ENCODE results near the gene NAA15. TPM values are rescaled to one million over a fixed set of nuclear protein-coding genes. Genes with fewer than 3 reads are reported as not detected.
A peak's percentile ranks its signal among the peaks of the same experiment; 100 is the strongest.
"Not testable (repeated sequence)": the region's sequence is repeated elsewhere in the genome, so short reads cannot be mapped to it uniquely, and the experiment has no call there.

Gene NAA15
- total and polyA plus RNA-seq, 8 donors, result 4.8 to 55.1 (median 19.0) TPM

GRCh38 chr4:139392797-139393196 lies 91.5 kb downstream of the NAA15 start:
- peaks cover 7 to 65% (median 58%) of the 10 kb centered on the region in 4 donors for H3K36me3 ChIP-seq
- DNase-seq, result no peak
- no peaks in the 10 kb centered on the region for H3K9me3 ChIP-seq
- no peak for TF ChIP-seq POLR2A (IDR thresholded peaks at IDR 0.05)
- peaks cover 0 to 5% (median 0%) of the 10 kb centered on the region in 4 donors for H3K4me1 ChIP-seq
- WGBS, 5 donors, result 84 to 93% (median 88%) methylated on average over 4 of the region's 4 CpGs
- intact Hi-C loops (cut with DNase I; ENCODE audit: low total_unique reads), result no loop called here
- no peak overlapping the region for H3K4me3 ChIP-seq
- no peak overlapping the region for H3K27ac ChIP-seq
- H3K27me3 ChIP-seq, result no peaks in the 10 kb centered on the region

GRCh38 chr4:139401368-139401767 lies 100.1 kb downstream of the NAA15 start:
- WGBS, 5 donors, result 97 to 100% (median 97%) methylated on average over 3 of the region's 3 CpGs
- intact Hi-C loops (cut with DNase I; ENCODE audit: low total_unique reads), result no loop called here
- no peaks in the 10 kb centered on the region for H3K4me1 ChIP-seq
- no peaks in the 10 kb centered on the region for H3K9me3 ChIP-seq
- TF ChIP-seq EP300 (IDR thresholded peaks at IDR 0.05), result no peak
- no peak for TF ChIP-seq POLR2AphosphoS5 (IDR thresholded peaks at IDR 0.05)
- no peak for TF ChIP-seq CTCF (IDR thresholded peaks at IDR 0.05)
- TF ChIP-seq POLR2A (IDR thresholded peaks at IDR 0.05), result no peak
- H3K27me3 ChIP-seq, result no peaks in the 10 kb centered on the region
- no peak overlapping the region for H3K4me3 ChIP-seq
- no peak for DNase-seq
- no peak overlapping the region for H3K27ac ChIP-seq
- peaks cover 0 to 26% (median 9%) of the 10 kb centered on the region in 4 donors for H3K36me3 ChIP-seq

GRCh38 chr4:139402436-139402835 lies 101.1 kb downstream of the NAA15 start:
- 89 to 93% (median 91%) methylated on average over 5 of the region's 5 CpGs for WGBS, 5 donors
- no peak for TF ChIP-seq CTCF (IDR thresholded peaks at IDR 0.05)
- no peak for TF ChIP-seq POLR2A (IDR thresholded peaks at IDR 0.05)
- TF ChIP-seq EP300 (IDR thresholded peaks at IDR 0.05), result no peak
- no peak for TF ChIP-seq POLR2AphosphoS5 (IDR thresholded peaks at IDR 0.05)
- H3K9me3 ChIP-seq, result no peaks in the 10 kb centered on the region
- H3K27me3 ChIP-seq, result no peaks in the 10 kb centered on the region
- no peaks in the 10 kb centered on the region for H3K4me1 ChIP-seq
- no peak overlapping the region for H3K27ac ChIP-seq
- intact Hi-C loops (cut with DNase I; ENCODE audit: low total_unique reads), result no loop called here
- no peak overlapping the region for H3K4me3 ChIP-seq
- H3K36me3 ChIP-seq, result peaks cover 0 to 18% (median 6%) of the 10 kb centered on the region in 4 donors
- DNase-seq, result no peak

- no peak overlapping the region for H3K27ac ChIP-seq
- H3K4me1 ChIP-seq, result no peaks in the 10 kb centered on the region
- H3K27me3 ChIP-seq, result no peaks in the 10 kb centered on the region
- peaks cover 0 to 17% (median 10%) of the 10 kb centered on the region in 4 donors for H3K36me3 ChIP-seq
- peak in 1 of 2 donors; percentile 16 for DNase-seq
- no peaks in the 10 kb centered on the region for H3K9me3 ChIP-seq
- intact Hi-C loops (cut with DNase I; ENCODE audit: low total_unique reads), result no loop called here
- 86 to 92% (median 91%) methylated on average over 3 of the region's 3 CpGs for WGBS, 5 donors
- H3K4me3 ChIP-seq, result no peak overlapping the region
- no peak for TF ChIP-seq CTCF (IDR thresholded peaks at IDR 0.05)
- no peak for TF ChIP-seq POLR2A (IDR thresholded peaks at IDR 0.05)
- TF ChIP-seq POLR2AphosphoS5 (IDR thresholded peaks at IDR 0.05), result no peak
- TF ChIP-seq EP300 (IDR thresholded peaks at IDR 0.05), result no peak
Observed at GRCh38 chr4:139403462-139403861, 102.2 kb downstream of the NAA15 start.

- no peak for DNase-seq
- Histone ChIP-seq H3K9me3 (peaks cover 0 to 13% (median 6%) of the 10 kb centered on the region in 4 donors), H3K36me3 (peaks cover 0 to 18% (median 6%) of the 10 kb centered on the region in 4 donors), H3K4me3 (no peak overlapping the region), H3K27ac (no peak overlapping the region), H3K4me1 (no peaks in the 10 kb centered on the region), H3K27me3 (no peaks in the 10 kb centered on the region)
- TF ChIP-seq EP300 (IDR thresholded peaks at IDR 0.05) (no peak), POLR2A (IDR thresholded peaks at IDR 0.05) (no peak), POLR2AphosphoS5 (IDR thresholded peaks at IDR 0.05) (no peak), CTCF (IDR thresholded peaks at IDR 0.05) (no peak)
- intact Hi-C loops (cut with DNase I; ENCODE audit: low total_unique reads), result no loop called here
Observed at GRCh38 chr4:139410312-139410711, 109.0 kb downstream of the NAA15 start.

GRCh38 chr4:139414671-139415210 lies 113.4 kb downstream of the NAA15 start:
- DNase-seq; H3K4me1 ChIP-seq; H3K27ac ChIP-seq; intact Hi-C loops (cut with DNase I; ENCODE audit: low total_unique reads); H3K27me3 ChIP-seq; H3K4me3 ChIP-seq: not testable (repeated sequence)
- 70 to 95% (median 90%) methylated on average over 8 of the region's 8 CpGs for WGBS, 5 donors
- Histone ChIP-seq H3K9me3 (peaks cover 0 to 13% (median 6%) of the 10 kb centered on the region in 4 donors), H3K36me3 (peaks cover 0 to 12% (median 1%) of the 10 kb centered on the region in 4 donors)

Data from stomach (tissue), 9 donors.